Ovary (tissue), 3 donors: ENCODE results near the gene SLC20A1.

Source experiments
- CTCF ChIP-seq, 3 donors: fragments of 450-650 bp in 2 of 3; fragments of 200-600 bp in 1 of 3; IDR thresholded peaks; one replicate each; pipeline versions ENCODE4 v1.5.1 to v1.8.0; 2016 to 2022; ENCODE audit warnings: antibody characterized with exemption in 3 of 3, mild to moderate bottlenecking in 1 of 3
- POLR2A ChIP-seq: fragments of 450-650 bp; IDR thresholded peaks from one replicate; pipeline ENCODE4 v1.6.1; 2017; ENCODE audit warnings: antibody characterized with exemption, mild to moderate bottlenecking, moderate library complexity
- donor health status: DM: no; HTN: no; CAD: no.

GRCh38 chr2:112646791-112647689 is 1.3 kb downstream of the SLC20A1 start:
- TF ChIP-seq CTCF (IDR thresholded peaks at IDR 0.05) (no peak), POLR2A (no peak)
